Stimulated activated CD8-positive, alpha-beta memory T cell treated with anti-CD3 and anti-CD28 coated beads, Interleukin-15, amount 100 ng/mL, for 1 hour (primary cell): Measurements from ENCODE around the gene RBFOX2.
"Not testable (repeated sequence)": the region's sequence is repeated elsewhere in the genome, so short reads cannot be mapped to it uniquely, and the experiment has no call there.

ENCODE experiments used
- DNase-seq: peaks from one replicate; pipeline ENCODE4 v3.0.0-alpha.2; 2020; ENCODE audit warnings: low read depth

The RBFOX2 gene

DNA sequence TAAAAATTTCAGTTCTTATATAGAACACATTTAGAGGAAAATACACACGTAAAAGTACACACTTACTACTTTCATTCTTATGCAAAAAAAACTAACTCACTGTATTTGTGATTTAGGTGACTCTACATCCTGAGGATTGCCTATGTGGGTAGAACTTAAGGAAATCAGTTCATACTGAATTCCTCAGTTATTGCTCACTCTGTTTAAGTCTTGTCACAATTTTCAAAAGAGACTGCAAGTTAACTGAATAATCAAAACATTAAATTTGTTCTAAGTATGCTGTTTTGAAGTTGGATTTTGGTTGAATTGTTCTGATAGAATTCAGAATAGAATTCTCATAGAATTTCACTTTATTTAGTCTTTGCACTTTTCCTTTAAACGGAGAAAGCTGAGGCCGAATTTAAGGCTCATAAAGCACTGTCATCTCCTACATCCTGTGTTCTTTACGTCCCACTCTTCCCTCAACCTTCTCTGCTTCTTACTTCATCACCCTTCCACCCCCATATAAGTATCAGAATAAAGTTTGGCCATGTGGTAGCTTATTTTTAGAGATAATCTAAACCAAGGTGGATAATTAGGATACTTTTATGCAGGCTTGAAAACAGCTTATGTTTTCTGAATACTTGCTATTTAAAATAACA is 251.2 kb downstream of the RBFOX2 start:
- DNase-seq: no peak

DNA sequence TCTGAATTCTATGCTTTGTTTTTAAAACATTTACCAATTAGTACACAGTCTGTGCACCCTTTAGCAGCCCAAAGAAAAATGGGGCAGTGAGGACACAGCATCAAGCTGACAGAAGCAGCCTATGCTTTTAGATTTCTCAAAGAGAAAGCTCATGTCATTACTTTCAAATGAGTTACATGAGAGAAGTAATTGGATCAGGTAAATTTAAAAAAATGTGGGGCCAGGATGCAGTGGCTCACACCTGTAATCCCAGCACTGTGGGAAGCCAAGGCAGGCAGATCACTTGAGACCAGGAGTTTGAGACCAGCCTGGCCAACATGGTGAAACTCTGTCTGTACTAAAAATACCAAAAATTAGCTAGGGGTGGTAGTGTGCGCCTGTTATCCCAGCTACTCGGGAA is 253.3 kb downstream of the RBFOX2 start:
- no peak for DNase-seq

GRCh38 chr22:35769974-35770373 is 258.6 kb downstream of the RBFOX2 start:
- no peak for DNase-seq

DNA sequence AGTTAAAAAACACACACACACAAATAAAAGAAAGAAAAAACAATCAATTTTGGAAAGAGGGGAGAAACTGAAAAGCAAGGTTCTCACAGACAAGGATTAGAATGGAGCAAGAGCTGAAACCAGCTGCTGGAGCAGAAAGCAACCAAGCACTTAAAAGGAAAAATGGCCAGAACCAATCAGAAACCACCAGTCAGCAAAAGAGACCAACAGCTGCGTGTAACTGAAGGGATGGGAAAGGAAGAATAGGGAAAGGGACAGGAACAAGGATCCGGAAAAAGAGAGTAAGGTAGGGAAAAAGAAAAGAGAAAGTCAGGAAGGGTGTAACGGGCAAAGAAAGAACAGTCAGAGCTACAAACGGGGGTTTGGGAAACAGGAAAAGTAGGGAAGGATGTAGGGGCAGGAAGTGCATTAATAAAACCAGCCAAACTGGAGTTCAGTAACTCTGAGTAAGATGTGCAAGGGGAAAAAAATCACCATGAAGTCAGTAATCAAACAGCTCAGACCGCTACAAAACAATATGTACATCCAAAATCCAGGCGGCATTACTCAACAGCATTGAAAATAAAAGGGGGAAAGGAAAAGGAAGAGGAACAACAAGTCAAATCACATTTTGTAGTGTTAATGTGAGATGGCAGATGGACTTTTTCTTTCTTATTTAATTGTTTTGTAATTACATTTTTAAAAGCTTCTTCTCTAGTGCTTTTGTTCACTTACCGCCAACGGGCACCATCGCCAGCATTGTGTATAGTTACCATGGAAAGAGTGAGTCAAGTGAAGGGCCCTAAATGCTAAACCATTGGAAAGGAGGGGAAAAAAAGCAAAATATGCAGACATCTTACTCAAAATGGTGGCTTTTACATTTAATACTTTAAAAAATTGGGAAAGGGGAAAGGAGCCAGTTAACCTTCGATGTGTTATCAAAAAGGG is 261.7 kb downstream of the RBFOX2 start:
- DNase-seq: no peak

- DNase-seq: no peak
These were observed 267.6 kb downstream of the RBFOX2 start for GRCh38 chr22:35761037-35761436.

DNA sequence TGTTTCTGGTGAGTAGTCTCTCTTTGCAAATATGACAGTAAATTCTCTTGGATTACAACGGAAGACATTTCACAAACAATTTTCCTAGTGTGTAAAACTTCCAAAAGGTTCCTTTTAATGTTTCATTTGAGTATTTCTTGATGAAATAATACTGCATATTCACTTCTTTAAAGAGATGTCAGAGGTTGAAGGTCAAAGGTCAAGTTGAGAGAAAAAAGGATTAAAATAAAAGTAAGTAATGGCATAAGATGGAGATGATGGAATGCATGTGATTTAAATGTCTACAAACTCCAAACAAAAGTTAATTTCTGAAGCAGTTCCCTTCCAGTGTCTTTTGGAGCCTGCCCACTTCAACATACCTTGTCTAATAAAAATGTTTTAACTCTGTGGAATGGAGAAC is 270.2 kb downstream of the RBFOX2 start:
- no peak for DNase-seq

DNA sequence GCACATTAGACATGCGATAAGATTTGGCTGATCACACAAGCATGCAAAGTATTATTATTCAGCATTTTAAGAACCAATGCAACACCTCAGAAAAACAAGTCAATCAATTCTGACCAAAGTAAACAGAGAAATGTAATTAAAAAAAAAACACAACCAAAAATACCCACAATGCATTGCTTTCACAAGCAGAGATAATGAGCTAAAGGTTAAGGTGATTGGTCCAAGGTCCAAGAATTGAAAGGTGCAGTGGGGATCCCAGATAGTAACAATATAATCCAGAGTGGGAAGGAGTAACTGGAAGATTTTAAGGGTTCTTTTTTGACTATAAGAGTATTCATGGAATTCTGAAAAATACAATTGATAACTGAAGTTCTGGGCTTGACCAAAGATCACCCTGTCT is 271.9 kb downstream of the RBFOX2 start:
- DNase-seq: no peak

GRCh38 chr22:35754761-35755160 is 273.9 kb downstream of the RBFOX2 start:
- no peak for DNase-seq

- DNase-seq: no peak
These were observed 275.8 kb downstream of the RBFOX2 start for GRCh38 chr22:35752863-35753189.

- DNase-seq: no peak
These were observed 276.4 kb downstream of the RBFOX2 start for GRCh38 chr22:35752006-35752862.

GRCh38 chr22:35749808-35750207 is 278.8 kb downstream of the RBFOX2 start:
- DNase-seq: no peak

DNA sequence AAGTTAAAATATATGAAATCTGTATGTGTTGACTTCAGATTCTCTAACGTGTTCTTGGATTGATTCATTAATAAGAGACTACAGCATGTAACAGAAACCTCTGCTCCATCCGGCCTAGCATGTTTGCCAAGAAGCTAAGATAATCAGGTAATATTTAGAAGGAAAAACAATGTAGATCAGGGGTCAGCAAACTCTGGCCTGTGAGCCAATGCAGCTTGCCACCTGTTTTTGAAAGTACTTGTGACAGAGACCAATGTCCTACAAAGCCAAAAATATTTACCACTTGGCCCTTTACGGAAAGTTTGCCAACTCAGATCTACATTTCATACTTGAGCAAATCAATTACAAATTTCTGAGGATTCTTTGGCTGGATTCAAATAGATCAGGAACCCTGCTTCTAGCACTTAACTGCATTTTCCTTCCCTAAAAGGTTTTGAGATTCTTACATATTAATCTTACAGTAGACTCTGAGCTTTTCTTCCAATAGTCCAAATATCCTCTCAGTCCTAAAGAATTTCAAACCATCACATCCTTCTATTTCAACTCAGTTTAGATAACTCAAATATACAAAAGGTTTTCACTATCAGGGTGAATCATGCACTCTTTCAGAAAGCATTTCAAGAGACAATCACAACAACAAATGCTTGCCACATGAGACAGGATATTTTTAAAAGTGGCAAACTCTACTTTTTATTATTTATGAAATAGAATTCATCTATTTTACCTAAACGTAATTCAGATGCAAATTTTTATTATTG is 281.5 kb downstream of the RBFOX2 start:
- DNase-seq: no peak

DNA sequence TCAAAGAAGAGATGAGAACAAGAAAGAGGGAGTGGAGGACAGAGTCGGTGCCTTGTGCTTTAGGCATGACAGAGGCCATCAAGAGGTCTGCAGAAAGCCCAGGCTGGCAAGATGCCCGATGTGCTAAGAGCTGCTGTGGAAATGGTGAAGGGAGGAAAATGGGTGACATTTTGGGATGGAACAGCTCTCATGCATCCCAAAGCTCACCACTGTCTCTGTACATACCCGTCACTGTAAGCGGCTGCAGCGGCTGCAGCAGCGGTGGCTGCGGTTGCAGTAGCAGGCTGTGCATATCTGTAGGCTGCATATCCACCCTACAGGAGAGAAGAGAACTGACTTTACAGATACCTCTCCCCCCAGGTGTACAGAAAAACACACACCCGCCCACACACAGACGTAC is 282.4 kb downstream of the RBFOX2 start:
- no peak for DNase-seq

- DNase-seq: no peak
These were observed 285.2 kb downstream of the RBFOX2 start for GRCh38 chr22:35743326-35743860.

- no peak for DNase-seq
These were observed 286.1 kb downstream of the RBFOX2 start for GRCh38 chr22:35742342-35743100.

DNA sequence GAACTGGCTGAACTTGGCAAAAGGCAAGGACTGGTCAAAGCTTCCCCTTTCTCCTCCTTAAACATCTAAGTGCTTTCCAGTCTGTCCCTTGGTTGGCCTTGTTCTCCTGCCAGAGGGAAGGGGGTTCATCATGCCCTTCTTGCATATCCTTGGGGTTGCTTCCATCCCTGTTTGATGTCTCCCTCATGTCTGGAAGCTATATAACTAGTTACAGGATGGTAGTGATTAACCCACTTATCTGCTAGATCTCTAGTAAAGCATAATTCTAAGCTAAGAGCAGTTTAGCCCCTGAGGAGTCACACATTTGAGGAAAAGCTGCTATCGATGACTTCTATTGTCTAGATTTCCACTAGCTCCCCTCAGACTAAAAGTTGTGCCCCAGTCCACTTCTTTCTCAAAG is 288.0 kb downstream of the RBFOX2 start:
- DNase-seq: no peak

GRCh38 chr22:35739931-35740380 is 288.7 kb downstream of the RBFOX2 start:
- no peak for DNase-seq

GRCh38 chr22:35739076-35739930 is 289.3 kb downstream of the RBFOX2 start:
- no peak for DNase-seq

- not testable (repeated sequence) for DNase-seq
These were observed 290.7 kb downstream of the RBFOX2 start for GRCh38 chr22:35737886-35738285.

- no peak for DNase-seq
These were observed 291.9 kb downstream of the RBFOX2 start for GRCh38 chr22:35736701-35737100.
